ENCODE results near the gene FXN.
A peak's percentile ranks its signal among the peaks of the same experiment; 100 is the strongest.
"Not testable (repeated sequence)": the region's sequence is repeated elsewhere in the genome, so short reads cannot be mapped to it uniquely, and the experiment has no call there.

The FXN gene

DNA sequence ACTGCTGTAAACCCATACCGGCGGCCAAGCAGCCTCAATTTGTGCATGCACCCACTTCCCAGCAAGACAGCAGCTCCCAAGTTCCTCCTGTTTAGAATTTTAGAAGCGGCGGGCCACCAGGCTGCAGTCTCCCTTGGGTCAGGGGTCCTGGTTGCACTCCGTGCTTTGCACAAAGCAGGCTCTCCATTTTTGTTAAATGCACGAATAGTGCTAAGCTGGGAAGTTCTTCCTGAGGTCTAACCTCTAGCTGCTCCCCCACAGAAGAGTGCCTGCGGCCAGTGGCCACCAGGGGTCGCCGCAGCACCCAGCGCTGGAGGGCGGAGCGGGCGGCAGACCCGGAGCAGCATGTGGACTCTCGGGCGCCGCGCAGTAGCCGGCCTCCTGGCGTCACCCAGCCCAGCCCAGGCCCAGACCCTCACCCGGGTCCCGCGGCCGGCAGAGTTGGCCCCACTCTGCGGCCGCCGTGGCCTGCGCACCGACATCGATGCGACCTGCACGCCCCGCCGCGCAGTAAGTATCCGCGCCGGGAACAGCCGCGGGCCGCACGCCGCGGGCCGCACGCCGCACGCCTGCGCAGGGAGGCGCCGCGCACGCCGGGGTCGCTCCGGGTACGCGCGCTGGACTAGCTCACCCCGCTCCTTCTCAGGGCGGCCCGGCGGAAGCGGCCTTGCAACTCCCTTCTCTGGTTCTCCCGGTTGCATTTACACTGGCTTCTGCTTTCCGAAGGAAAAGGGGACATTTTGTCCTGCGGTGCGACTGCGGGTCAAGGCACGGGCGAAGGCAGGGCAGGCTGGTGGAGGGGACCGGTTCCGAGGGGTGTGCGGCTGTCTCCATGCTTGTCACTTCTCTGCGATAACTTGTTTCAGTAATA is at the start of gene FXN:
Gene FXN, plus strand, starts transcription at position 315 of the 871 bp plus-strand sequence. Its CDS starts 31 bp downstream, at position 346.
- peak within 1 kb of the TSS; percentile 79 for H3K4me3 ChIP-seq (ENCODE audit: low read depth, low read length)

DNA sequence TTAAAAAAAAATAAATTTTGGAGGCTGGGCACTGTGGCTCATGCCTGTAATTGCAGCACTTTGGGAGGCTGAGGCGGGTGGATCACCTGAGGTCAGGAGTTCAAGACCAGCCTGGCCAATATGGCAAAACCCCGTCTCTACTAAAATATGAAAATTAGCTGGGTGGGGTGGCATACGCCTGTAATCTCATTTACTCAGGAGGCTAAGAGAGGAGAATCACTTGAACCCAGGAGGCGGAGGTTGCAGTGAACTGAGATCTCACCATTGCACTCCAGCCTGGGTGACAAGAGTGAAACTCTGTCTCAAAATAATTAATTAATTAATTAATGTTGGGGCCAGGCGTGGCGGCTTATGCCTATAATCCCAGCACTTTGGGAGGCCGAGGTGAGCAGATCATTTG is 48.6 kb upstream of the FXN start:
- not testable (repeated sequence) for H3K4me3 ChIP-seq (ENCODE audit: low read depth, low read length)

DNA sequence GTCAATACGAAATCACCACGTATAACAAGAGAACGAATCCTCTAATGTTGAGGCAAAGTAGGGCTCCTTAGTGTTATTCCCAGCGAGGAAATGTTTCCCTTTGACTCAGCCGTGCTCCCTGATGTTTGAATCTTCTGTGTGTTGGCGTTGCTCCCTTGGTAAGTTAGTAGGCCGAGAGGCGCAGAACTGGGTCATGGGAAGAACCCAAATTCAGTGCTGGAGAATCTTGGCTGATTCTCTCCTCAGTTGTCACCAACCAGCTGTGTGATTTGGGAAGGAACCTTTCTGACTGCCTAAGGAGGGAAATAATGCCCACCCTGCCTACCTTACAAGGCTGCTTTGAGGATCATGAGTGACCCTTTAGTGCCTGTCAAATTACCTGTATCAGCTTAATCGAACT is 44.1 kb upstream of the FXN start:
- H3K4me3 ChIP-seq (ENCODE audit: low read depth, low read length) = no peak overlapping the region

DNA sequence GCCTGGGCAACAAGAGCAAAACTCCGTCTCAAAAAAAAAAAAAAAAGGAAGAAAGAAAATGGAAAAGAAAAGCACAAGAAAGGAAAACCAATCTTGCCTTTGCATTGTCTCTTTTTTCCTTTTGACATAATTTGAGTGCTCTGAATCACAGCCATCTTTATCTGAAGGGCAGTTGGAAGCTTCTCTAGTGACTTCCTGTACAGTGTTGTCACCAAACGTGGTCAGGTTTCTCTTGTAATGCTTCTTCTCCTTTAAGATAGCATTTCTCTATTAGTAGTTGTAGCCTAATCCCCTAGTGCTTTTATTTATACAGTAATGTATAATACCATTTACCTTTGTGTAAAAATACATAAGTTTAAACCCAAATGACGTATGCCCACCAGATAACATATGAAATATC is 39.8 kb upstream of the FXN start:
- no peak overlapping the region for H3K4me3 ChIP-seq (ENCODE audit: low read depth, low read length)

DNA sequence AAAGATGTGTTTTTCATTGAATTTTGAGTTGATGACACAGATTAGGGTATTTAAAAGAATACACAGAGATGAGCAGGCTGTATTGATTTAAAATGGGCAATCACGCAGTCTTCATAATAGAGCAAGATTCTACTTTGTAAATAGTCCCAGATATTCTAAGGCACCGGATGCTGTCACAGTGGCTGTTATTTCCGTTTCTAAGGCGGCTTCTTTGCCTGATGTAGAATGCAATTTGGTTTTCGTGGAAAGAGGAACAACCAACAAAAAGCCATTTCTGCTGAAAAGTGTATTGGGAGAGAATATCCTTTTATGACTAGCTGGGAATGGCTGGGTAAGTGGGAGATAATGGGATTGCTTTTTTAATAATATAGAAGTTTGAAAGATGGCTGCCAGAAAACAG is 39.1 kb upstream of the FXN start:
- H3K4me3 ChIP-seq (ENCODE audit: low read depth, low read length) = no peak overlapping the region

DNA sequence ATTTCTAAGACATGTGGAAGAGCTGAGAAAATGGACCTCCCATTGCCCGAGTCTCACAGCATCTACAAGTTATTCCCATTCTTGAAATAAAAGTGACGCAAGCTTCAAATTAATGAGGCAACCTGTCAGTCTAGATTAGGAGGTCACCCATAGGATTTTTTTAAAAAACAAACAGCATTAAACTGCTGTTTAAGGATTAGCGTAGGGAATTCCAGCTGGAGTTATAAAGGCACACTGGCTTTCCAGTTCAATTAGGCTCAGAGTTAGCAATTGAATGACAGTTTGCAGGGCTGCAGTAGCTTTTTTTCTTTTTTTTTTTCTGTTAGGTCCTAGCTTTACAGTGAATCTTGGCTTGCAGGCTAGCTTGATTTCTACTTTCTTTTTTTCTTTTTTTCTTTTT is 37.9 kb upstream of the FXN start:
- H3K4me3 ChIP-seq (ENCODE audit: low read depth, low read length) = no peak overlapping the region

DNA sequence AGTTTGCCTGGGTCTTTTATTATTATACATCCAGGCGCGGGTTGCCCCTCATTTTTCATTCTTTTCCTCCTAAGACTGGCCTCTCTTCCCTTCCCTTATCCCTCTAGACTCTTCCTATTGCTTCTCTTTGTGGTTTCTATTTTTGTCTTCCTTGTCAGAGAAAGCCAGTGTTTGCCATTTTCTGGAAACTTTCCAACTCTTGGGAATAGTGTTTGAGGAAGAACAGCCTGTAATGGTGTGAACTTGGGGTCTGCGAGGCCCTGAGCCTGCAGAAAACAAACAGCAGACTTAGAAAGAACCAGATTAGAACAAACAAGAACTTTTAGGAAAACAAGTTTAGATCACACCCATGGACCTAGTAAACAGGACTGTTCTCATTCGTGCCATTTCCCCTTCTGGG is 37.2 kb upstream of the FXN start:
- H3K4me3 ChIP-seq (ENCODE audit: low read depth, low read length) = no peak overlapping the region

DNA sequence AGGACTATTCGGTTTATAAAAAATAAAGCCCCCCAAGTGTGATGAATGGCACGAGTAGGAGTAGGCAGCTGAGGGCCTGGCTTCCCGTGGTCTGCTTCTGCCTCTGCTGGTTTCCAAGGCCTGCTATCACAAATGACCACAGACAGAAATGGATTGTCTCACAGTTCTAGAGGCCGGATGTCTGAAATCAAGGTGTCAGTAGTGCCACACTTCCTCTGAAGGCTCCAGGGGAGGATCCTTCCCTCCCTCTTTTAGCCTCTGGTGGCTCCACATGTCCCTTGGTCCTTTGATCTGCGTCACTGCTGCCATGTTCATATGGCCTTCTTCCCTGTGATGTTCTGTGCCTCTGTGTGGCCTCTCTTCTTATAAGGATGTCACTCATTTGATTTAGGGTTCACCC is 36.7 kb upstream of the FXN start:
- H3K4me3 ChIP-seq (ENCODE audit: low read depth, low read length) = no peak overlapping the region

DNA sequence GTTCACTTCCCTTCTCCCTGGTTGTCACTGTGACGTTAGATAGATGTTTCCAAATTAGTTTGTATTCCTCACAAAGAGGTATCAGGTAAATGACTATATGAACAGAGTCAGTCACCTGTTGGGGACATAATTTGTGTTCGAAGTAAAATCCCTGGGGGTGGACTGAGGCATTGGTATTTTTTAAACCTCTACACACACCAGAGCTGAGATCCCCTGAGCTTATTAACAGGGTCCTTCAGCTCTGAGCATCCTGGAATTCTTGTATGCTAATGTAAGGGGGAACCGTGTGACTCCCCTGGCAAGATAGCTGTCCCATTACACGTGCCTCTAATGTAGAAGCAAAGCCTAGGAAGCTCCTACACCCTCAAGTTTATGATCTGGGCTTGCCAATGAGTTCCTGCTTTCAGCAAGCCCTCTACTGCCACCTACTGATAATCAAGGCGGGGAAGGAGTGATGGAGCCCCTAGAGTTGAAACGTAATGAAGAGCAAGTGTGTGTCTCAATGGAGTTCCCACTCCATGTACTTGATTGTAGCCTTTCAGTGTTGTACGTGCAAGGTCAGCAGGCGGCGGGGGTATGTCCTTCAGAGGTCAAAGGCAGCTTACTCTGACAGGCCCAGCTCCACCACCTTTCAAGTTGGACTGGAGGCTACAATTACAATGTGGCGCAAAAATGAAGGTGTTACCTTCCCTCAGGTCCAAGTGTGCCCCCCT is 36.0 kb upstream of the FXN start:
- no peak overlapping the region for H3K4me3 ChIP-seq (ENCODE audit: low read depth, low read length)

DNA sequence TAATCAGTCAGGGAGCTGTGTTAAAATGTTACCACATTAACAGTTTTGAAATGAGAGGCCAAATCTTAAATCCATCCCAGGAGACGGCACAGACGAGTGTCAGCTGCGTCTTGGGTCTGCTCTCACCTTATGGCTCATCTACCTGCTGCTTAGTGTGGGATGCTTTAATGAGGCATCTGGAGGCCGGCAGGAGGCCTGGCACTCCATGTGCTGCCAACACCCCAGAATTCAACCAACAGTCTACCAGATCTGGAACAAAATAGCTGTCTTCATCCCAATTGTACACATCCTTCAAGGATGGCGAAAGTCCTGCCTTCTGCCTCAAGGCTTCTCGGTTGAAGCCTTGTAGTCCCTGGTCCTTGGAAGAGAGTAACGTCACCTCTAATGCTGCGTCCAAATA is 33.6 kb upstream of the FXN start:
- no peak overlapping the region for H3K4me3 ChIP-seq (ENCODE audit: low read depth, low read length)

DNA sequence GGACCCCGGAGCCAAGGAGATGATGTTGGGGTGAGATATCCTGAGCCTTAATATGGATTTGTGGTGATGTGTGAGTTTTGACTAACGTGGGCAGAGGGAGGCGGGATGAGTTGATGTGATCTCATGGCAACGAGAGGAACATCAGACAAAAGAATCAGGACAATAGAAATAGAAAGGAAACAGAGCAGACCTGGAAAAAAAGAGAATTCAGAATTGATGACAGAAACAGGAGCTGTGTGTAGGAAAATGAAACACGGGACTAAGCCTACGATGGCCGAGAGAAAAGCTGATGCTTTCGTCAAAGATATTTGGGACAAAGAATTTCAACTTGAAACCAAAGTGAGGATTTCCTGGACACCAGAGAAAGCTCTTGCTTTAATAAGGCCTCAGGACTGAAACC is 32.5 kb upstream of the FXN start:
- no peak overlapping the region for H3K4me3 ChIP-seq (ENCODE audit: low read depth, low read length)

DNA sequence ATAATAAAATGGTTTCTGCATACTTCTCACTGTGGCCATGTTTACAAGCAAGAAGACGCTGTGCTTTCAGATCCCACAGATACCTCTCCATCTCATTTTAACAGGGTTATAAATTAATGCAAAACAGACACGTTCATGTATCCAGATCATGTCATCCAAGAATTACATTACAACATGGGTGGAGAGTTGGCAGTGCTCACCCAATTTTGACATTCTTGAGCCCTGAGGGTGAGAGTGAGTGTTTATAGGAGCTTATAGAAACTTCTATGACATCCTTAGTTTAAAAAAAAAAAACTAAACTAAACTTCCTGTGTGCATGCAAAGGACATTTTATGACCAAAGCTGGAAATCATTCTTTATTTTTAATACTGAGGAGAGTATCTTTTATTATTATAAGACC is 30.7 kb upstream of the FXN start:
- no peak overlapping the region for H3K4me3 ChIP-seq (ENCODE audit: low read depth, low read length)

DNA sequence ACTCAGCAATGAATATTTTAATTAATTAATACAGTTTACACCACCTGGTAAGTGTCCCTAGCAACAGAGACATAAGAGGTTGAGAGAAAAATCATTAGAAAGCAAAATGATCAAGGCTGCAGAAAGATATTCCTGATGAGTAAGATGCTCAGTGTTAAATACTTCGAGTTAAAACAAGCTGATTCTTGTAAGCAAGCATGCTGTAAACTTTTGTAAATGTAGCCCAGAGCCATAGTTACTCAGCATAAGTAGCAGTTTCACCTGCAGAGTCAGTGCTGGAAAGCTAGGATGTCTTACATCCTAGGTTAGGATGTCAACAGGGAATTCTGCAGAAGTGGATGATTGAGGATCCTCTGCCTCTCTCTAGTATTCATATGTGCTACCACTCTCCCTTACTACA is 25.8 kb upstream of the FXN start:
- no peak overlapping the region for H3K4me3 ChIP-seq (ENCODE audit: low read depth, low read length)

DNA sequence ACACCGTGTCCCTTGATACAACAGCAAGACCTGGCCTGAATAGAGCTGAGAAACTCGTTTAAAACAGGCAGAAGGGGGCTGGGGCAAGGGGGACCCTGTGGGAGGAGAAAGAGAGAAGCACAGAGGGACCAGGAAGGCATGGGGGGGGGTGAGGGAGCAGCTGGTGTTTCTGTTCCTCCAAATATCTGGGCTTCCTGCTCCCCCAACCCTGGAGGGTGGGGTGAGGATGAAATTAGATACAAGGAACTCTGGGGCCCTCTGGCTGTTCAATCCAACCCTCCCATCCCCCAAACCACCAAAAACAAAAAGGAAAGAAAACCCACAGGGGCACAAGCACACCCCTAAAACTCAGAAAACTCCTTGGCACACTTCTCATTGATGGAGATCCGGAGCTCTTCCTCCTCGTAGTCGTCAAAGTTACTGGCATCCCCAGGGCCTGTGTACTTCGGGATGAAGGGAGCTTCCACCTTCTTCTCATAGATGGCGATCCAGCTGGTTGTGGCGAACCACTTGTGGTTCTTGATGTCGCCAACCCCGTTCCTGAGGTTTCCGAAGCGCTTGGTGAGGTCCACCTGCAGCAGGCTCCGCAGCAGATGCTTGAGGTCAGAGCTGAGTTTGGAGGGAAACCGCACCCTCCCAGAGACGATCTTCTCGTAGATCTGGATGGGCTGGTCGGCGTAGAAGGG is 22.7 kb upstream of the FXN start:
- H3K4me3 ChIP-seq (ENCODE audit: low read depth, low read length) = no peak overlapping the region

DNA sequence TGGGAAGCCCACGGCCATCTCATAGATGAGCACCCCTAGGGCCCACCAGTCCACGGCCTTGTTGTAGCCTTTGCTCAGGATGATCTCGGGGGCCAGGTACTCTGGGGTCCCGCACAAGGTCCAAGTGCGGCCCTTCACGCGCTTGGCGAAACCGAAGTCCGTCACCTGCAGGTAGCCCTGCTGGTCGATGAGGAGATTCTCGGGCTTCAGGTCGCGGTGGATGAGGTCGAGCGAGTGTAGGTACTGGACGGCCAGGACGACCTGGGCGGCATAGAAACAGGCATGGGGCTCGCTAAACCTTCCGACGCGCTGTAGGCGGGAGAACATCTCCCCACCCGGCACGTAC is 22.2 kb upstream of the FXN start:
- H3K4me3 ChIP-seq (ENCODE audit: low read depth, low read length) = no peak overlapping the region

DNA sequence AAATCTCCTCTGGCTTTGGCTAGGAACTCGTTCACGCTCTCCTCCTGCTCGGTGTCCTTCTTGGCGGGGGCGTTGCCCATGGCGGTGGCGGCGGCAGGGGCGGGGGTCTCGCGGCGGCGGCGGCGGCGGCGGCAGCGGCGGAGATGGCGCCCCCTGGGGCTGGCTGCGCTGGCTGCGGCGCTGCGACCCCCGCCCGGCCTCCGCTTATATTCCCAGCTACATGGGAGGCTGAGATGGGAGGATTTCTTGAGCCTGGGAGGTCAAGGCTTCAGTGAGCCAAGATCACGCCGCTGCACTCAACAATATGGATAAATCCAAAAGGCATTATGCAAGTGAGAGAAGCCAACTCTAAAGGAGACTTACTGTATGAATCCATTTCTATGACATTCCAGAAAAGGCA is 21.5 kb upstream of the FXN start, which contains the start of gene PRKACG:
Gene PRKACG, minus strand, starts transcription at position 101 of the 400 bp plus-strand sequence. Its CDS starts 21 bp downstream, at position 80.
- H3K4me3 ChIP-seq (ENCODE audit: low read depth, low read length) = no peak within 1 kb of the TSS

DNA sequence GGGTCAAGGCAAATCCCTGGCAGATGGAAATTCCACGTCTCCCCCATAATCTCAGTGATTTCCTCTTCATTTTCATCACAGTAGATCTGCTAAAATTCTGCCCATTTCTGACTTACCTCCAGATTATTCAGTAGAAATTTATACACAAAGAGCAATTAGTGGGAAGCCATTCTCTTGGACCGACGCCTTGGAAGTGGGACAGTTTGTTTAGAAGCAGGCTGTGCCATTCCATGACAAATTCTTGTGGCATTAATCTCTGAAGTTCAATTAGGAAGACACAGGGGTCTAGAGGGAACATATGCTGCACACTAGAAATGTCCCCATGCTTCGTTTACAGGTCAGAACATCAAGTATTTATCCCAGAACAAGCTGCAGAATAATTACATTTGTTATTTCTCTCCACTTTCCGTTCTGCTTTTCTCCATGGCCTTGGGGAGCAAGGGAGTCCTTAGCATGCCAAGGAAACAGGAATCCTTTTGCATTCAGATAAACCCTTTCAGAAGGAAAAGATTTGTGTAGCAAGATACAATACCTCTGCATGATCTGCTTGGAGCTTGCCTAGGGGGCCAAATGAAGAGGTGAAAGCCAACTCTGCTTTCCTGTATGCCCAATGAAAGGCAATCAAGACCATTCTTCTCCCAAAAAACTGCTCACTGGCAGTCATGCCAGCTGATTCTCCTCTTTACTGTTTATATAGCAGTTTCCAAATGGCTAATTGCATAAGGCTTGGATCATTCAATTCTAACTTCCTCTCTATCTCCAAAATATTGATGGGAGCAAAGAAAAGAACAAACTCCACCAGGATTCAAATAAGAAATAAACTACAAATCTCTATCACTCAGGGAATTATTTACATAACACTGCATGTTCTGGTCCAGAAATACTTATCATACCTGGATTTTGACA is 19.1 kb upstream of the FXN start:
- H3K4me3 ChIP-seq (ENCODE audit: low read depth, low read length) = no peak overlapping the region

DNA sequence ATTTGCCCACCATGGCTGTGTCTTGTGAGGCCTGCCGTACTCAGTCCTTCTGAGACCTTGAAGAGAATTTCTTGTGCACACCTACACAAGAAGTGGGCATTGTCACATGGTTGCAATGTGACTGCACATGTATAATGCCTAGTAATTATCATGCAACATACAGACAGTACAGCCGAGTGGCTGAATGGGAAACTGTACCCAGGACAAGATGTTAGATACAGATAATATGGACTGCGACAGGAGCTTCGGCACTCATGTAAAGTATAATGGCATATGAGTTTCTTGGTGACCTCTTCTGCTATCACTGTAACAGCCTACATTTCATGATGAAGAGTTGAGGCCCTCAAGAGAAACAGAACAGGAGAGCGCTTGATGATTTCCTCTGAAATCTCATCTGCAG is 16.8 kb upstream of the FXN start:
- H3K4me3 ChIP-seq (ENCODE audit: low read depth, low read length) = no peak overlapping the region

DNA sequence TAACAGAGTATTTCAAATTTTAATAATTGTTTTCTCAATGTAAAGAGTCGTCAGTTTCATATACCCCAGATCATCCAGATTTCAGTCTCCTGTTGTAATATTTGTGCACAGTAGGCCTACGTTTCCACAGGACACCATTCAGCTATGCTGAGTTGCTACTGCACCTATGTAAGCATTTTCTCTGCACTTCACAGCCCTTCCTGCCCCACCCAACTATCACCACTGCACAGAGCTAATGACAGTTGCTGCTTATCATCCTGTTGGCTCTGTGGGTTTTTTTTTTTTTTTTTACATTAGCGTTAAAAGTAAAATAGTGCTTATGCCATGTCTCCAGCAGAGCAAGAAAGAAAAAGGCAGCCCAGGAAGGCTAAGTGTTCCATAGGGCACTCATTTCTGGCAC is 15.7 kb upstream of the FXN start:
- H3K4me3 ChIP-seq (ENCODE audit: low read depth, low read length) = no peak overlapping the region

DNA sequence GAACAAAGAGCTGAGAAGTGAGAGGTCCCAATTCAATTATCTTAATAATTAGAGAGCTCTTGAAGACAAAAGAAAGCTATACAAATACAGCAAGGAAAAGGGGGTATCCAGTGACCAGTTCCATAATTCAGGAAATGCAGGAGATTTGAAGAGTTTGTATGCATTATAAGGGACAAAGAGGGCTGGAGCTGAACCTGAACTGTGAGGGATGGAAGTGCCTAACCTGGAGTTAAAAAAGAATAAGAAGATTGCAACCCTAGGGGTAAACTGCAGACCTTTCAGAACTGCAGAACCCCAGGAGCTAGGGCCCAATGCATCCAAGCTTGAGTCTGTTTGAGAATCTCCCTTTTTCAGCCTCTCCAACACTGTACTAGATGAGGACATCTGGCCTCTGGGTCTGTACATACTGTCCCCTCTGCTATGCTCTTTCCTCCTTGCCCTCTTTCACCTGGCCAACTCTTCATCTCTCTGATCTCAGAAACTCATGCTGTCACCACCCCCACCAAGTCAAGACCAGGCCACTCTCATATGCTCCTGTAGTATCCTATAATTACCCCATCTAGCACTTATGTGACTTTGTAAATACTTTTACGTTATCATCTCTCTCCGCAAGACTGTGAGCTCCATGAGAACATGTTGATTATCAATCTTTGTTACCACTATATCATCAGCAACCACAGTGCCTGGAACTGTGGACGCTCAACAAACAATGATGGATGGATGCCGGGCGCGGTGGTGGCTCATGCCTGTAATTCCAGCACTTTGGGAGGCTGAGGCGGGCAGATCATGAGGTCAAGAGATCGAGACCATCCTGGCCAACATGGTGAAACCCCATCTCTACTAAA is 15.0 kb upstream of the FXN start:
- no peak overlapping the region for H3K4me3 ChIP-seq (ENCODE audit: low read depth, low read length)

Measured in iPS-11a (cell line).